HG03095 (cell line): ENCODE data around the gene PCYT2.
A peak's percentile ranks its signal among the peaks of the same experiment; 100 is the strongest.

Source experiments
- ATAC-seq: cut with Tn5 transposase; IDR thresholded peaks from one replicate; pipeline ENCODE4 v1.9.1; 2021; ENCODE audit warnings: moderate library complexity; ENCODE audit not compliant: unreplicated experiment

Gene PCYT2

DNA sequence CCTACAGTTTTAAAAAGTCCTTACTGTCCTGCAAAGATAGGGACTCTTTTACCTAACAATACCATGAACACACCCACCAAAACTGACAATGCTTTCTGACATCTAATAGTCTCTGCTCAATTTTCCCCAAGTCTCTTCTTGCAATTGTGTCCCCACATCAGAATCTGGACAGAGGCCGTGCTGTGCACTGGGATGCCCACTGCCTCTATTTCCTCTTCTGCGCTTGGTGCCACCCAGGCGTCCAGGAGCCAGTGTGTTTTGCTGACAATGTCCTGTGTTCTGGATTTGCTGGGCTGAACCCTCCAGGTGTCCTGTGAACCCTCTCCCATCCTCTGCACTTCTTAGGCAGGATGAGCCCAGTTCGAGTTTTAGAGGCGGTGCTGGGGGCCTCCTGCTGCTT lies 33.6 kb downstream of the PCYT2 start:
- ATAC-seq, result no peak

DNA sequence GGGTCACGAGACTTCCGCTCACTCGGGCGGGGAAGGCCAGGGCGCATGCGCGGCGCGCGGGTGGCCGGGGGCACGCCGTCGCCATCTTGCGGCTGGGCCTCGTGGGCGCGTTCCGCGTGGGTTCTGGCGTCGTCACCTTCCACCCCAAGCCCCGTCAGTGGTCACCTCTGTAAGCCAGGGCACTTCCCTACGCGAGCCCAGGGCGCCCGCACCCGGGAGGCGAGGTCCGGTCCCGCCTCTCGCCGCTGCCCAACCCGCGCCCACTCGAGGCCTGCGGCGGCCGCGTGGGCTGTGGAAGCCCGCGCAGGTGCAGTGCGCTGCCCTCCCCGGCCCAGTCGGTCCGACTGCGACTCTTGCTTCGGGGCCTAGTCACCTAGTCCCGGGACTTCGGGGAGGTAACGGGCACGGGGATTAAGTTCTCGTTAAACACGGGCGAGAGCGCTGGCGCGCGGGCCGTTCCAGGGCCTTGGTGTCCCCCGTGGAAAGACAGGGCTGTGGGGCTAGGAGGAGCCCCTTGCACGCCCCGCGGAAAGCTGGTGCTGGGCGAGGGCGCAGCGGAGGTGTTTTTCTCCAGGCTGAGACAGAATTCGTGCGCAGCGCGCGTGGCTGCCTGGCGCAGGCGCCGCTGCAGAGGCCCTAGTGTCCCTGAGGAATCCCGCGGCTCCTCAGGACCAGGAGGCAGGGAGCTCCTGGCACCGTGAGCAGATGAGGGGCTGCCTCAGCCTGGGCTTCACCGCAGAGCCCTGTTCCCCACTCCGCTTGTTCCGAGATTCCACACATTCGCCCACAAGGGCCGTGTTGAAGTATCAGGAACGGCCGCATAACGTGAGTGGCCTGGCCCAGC lies 39.6 kb downstream of the PCYT2 start:
- peak; percentile 3 for ATAC-seq

DNA sequence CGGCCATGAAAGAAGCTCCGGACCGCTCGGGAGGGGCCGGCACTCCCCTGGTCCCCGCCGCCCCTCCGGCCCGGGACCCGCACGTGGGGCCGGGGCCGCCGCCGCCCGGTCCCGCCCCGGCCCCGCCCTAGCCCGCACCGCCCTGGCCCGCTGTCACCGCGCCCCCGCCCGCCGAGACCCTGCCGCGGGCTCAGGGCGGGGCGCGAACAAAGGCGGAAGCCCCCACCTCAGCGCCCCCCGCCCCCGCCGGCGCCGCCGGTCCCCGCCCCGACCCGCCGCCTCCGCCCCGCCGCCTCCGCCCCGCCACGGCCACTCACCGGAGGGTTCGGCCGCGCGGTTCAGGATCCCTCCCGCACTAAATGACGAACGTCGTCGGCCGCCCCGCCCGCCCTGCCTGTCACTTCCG lies 40.2 kb downstream of the PCYT2 start, which contains the start of gene ARHGDIA:
Gene ARHGDIA, minus strand, starts transcription at position 357 of the 406 bp plus-strand sequence. CDS start 1,407 bp downstream, outside the sequence.
- ATAC-seq, result peak; percentile 35

DNA sequence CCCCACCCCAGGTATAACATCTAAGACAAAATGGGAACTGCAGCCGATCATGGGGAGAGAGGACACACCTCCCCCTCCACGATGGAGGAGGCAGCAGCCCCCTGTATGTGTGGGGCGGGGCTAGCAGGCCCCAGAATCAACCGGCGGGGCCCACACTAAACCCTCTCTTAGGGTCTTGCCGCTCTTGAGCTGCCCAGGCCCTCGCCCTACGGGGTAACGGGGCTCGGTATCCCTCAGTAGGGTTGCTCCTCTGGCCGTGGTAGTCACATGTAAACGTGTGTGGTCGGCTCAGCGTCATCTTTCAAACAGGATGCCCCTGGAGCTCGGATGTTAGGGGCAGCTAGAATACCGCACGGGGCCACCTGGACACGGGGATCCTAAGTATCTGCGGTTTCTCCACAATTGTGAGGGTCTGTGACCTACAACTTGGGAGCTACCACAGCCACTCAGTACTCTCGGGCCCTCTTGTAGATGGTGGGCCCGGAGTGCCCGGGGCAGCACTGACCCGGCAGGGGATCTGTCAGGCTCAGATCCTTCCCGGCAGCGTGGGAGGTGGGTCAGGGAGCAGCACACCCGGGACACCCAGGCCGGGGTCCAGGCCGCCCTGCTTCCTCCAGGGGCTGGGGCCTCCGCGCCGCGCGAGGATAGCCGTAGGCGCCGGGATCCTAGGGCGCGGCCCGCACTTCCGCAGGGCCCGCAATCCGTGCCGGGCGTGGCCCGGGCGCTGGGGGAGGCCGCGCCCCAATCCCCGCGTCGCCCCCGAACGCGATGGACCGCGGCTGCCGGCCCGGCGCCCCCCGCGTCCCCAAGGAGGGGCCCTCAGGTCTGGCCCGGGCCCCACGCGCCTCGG lies 40.8 kb downstream of the PCYT2 start:
- peak; percentile 16 for ATAC-seq

DNA sequence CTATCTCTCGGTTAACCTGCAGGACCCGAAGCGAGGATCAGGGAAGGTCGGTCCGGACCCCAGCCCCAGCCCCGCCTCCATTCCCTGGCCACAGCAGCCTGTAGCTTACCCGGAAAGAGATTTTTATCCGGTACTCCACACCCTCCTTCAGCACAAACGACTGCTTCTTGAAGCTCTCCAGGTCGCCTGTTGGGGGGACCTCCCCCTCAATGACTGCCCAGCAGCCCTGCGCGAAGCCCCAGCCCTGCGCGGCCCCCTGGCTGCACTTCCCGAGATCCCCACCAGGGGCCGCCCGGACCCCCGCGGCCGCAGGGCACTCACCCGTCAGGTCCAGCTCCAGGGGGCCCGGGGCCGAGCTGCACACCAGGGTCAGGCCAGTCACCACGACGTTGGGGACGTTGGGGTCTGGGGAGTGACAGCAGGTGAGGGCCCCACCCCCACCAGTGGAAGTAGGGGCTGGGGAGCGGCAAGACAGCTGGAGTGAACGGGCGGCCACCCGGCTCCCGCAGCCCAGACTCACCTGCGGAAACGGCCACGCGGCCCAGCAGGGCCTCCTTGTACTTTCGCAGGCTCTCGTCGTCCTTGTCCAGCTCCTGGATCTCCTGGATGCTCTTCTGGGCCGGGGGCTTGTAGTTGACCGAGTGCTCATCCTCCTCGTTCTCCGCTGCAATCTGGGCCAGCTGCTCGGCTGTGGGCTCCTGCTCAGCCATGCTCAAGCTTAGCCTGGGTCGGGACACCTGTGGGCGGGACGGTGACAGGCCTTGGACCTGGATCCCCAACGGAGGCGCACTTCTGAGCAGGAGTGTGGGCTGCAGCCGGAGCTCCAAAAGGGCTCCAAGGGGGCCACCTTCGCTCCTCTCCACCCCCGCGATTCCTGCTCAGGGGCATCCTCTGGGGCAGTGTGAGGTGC lies 41.7 kb downstream of the PCYT2 start:
- no peak for ATAC-seq

DNA sequence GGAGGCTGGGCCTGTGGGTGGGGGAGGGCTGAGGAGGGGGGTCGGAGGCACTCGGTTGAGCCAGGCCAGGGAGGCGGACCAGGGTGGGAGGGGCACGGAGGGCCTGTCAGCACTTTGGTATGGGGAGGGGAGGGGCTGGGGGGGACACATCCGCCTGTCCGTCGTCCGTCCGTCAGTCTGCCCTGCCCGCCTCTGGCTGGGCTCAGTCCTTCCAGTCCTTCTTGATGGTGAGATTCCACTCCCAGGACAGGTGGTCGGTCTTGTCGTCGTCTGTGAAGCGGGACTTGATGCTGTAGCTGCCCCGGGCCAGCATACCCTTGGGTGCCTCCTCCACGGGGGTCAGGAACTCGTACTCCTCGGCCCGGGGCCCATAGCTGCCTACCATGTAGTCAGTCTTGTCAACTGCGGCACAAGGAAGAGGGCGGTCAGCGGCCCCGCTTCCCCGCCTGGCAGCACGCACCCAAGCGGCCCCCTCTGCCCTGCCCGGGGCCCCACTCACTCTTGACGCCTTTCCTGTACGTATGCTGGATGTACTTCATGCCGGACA lies 42.5 kb downstream of the PCYT2 start:
- ATAC-seq, result no peak

DNA sequence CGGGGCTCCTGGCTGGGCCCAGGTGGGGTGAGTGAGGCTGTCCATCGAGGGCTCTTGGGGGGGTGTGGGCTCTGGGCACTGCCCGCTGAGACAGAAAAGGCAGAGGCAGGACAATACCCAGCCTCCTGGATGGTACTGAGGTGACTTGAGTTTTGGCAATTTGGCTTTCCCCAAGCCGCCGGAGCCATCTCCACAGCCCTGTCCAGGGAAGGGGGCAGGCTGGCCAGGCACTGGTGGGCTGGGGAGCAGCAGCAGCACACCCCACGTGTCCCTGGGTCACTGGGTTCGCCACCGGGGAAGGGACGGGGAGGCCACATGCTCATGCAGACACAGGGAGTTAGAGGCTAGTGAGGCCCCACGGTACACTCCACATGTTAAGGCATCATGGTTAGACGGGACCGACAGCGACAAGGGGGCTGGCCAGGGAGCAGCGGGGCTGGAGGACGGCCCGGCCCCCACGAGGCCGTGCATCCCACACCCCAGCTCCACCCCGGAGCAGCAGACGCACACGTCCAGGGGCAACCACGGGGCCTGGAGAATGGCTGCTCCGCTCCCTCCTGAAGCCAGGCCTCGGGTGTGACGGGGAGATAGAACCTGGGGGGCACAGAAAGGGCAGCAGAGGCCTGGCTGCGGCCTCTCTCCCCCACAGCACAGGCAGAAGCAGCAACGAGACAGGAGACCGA lies 43.1 kb downstream of the PCYT2 start:
- no peak for ATAC-seq

DNA sequence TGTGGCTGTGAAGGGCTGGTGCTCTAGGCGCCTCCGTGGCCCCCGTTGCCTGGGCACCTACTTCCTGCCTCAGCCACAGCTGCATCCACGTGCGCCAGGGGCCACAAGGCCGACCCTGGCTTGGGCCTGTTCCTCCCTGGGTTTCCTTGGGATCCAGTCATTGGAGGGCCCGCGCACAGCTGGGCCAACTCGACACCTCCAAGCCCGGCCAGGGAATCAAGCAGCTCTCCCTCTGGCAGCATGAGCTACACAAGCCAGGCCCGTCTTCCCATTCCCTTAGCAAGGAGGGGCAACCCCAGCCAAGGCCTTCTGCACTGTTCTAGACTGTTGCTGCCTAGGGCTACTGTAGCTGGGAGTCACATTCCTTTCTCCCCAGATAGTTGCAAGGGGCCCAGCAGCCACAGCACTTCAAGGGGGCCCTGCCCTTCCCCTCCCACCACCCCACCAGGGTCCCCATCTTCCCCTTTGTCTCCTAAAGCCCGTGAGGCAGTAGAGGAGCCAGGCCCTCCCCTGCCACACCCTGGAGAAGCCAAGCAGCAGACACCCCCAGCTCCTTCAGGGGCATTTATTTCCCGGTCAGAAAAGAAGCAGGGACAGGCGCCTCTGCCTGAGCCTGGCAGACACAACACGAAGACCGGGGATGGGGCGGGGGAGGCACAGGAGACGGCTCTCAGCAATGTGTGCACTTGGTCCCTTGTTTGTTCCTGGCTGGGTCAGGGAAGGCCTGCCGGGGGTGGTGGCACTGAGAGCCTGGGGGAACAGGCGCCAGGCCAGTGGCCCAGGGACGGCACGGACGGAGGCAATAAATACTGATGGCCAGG lies 43.8 kb downstream of the PCYT2 start:
- no peak for ATAC-seq

DNA sequence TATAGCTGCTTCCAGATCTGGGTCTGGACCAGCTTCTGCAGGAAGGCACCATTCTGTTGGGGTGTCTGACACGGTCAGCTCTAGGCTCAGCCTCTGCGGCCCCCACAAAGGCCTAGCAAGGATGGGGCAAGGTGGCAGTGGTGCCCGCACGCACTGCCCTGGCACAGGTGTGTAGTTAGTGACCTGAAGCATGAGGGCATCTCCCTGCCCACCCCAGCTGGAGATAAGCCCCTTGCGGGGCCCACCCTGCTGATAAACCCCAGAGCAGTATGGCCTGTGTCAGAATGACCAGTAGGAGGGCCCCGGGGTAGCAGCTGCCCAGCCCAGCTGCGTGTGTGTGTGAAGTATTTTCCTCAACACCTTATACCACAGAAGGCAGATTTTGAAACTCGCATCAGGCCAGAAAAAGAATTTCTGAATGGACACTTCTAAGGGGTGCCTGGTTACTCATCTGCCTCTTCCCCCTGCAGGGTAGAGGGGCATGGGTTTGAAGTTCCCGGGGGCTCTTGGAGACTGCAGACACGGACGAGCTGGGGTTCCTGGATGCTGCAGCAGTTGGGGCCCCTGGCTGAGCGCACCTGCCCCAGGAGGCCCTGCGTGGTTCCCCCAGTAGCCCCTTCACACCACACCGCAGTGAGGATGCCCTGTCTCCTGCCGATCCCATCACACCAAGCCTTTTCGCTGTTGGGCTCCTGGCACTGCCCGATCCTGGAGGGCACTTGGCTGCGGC lies 44.6 kb downstream of the PCYT2 start:
- ATAC-seq, result no peak

DNA sequence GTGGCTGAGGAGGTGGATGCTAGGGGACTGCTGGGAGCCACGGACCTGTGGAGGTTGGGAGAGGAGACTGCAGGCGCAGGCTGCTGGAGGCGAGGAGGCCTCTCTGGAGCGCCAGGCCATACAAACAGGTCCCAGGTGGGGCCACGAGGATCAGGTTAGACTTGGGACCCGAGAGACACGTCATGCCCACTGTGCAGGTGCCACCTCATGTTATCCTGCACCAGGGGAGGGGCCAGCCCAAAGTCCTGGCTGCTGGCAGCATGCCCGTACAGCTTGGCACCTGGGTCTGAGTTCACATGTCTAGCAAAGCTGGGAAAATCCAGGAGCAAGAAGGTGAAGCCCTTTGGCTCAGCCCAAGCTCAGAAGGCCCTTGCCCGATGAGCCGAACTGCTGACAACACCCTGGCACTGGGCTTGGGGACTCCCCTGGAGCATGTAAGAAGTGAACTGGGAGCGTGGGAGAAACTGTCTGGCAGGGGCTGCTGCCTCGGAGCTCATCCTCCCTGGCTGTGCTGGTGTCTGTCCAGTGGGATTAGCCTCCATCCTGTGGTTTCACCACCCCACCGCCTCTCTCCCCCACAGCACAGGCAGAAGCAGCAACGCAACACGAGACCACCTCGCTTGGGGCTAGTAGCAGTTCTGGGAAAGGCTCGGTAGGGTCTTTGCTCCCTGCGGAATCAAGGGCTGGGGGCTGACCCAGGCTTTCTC lies 45.3 kb downstream of the PCYT2 start:
- no peak for ATAC-seq

DNA sequence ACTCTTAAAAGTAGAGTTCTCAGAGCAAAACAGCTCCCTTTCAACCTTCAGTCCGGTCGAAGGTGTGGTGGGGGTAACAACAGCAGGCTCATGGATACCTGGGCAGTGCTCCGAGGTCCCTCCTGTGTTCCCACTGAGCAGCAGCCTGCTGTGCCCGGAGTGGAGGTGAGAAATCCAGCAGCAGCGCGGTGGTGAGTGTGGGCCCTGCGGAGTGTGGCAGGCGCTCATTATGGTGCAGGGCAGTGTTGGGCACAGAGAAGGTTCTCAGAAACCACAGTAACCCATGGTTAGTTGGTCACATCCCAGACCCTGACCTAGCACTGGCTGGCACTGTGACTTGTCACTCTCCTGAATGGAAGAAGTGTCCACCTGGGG lies 45.9 kb downstream of the PCYT2 start:
- ATAC-seq, result no peak

DNA sequence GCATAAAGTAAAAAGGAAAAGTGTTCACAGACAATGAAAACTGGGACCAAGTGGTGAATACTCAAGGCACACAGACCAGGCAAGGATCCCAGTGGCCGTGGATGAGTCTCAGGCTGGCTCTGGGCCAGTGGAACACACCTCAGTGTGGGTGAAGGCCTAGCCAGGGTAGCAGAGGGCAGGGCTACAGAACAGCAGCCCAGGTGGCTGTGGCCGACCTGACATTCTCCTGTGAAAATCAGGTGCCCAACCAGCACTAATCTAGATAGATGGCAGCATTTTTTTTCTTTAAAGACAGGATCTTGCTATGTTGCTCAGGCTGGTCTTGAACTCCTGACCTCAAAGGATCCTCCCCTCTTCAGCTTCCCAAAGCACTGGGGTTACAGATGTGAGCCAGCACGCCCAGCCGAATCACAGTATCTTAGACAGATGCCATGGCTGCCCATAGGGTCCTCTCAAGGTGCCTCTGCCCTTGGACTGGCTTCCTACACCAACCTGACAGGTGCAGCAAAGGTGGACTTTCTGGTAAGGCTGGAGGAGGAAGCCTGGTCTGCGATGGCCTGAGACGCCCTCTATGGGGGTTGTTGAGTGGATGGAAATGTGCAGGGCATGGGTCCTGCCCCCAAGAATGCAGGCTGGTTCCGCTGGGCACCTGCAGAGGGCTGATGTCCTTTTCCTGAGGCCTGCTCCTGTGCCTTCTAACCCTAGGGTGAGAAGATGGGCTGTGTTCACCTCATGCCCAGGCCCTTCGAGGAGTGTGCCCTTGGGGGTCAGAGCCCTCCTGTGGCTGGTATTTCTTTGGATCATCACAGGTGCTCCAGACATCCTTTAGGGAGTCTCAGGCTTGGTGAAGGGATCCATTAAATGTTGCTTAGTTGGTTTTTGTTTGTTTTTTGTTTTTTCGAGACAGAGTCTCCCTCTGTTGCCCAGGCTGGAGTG lies 47.1 kb downstream of the PCYT2 start:
- ATAC-seq, result no peak

DNA sequence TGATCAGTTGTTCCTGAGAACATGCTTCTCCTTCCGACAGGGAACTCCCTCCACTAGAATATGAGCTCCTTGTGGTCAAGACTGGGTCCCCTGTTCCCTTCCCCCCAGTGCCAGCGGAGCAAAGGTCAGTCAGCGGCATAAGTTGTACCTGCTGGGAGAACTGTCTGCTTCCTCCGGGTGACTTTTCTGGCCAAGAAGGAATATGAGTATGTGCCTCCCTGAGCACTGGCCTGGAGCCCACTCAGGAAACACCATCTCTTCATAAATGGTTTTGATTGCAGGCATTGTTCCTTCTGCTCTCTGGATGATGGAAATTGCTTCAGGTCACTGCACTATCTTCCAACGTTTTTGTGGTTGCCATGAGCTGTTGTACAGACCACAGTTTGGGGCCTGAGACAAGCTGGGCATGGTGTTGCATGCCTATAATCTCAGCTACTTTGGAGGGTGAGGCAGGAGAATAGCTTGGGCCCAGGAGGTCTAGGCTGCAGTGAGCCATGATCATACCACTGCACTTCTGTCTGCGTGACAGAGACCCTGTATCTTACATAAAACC lies 48.0 kb downstream of the PCYT2 start:
- ATAC-seq, result no peak

DNA sequence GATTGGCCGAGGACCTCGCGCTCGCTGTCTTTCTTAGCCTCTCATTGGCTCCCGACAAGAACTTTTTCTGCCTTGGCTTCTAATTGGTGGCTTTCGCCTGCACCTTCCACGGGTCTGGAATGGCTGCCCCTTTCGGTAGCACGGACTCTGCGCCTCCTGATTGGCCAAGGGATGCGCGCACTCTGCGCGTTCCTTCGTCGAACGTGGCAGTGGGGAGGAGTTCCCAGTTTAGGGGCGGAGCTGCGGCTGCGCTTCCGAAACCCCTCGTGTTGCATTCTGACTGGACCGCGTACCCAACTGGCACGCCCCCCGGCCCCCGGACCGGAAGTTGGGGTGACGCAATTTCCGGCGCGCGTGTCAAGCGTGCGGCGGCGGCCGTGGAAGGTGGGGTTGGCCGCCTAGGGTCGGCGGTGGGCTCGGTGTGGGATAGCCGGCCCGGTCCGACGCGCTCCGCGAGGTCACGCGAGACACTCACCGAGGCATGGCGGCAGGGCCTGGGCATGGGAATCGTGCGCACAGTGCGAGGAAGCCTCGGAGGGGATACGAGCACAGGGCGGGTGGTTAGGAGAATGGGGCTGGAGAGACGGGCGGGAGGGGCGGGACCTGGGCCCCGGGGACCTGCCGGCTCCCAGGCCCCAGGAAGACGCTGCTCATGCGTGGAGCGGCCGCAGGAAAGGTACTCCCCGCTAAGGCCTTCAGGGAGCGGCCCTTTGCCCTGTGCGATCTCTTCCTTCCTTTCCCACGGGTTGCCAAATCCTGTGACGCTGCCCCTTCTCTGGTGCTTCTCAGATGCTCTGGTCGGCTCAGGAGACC lies 50.2 kb downstream of the PCYT2 start:
- ATAC-seq, result peak; percentile 65

DNA sequence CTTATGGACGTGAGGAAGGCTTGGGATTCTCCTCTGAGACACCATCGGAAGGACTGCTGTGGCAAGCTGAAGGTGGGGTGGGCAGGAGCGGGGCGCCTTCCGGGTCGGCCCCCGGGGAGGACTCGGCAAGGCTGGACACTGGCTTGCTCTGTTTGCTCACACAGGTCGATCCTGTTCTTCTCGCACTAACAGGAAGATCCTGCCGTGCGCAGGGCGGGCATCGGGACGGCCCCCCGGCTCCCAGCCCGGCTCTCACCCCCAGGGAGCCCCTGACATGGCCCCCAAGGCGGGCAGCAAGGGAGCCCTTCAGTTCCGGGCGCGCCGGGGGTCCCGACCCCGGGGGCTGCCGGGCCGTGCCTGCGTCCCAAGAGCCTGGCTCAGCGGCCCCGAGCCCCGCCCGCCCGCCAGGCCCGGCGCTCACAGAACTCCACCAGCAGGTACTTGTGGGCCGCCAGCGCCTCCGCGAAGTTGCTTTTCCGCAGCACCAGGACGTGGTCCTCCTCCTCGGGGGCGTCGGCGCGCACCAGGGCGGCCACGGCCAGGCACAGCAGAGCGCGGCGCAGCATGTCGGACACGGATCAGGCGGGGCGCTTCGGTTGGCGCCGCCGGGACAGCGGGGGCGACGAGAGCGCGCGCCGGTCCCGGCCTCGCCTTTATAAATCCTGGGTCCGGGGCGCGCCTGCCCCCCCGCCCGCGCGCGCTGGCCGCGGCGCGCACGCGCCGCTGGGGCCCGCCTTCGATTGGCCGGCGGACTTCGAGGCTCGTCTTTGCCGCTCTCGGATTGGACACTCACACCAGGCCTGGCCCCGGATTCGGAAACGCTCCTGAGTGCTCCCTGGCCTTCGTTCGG lies 51.1 kb downstream of the PCYT2 start, which contains the start of gene P4HB:
Gene P4HB, minus strand, starts transcription at position 630 of the 850 bp plus-strand sequence. Its CDS starts 64 bp downstream, at position 566.
- no peak for ATAC-seq
